Fibroblast of peridontal ligament (primary cell): ENCODE results near the gene KIF25.
A peak's percentile ranks its signal among the peaks of the same experiment; 100 is the strongest.
"Not testable (repeated sequence)": the region's sequence is repeated elsewhere in the genome, so short reads cannot be mapped to it uniquely, and the experiment has no call there.

Source experiments
- DNase-seq: peaks from one replicate; pipeline ENCODE4 v3.0.0-alpha.2; 2010; ENCODE audit errors: extremely low read depth

The KIF25 gene

GRCh38 chr6:167975458-167975857, 22.0 kb upstream of the KIF25 start:
- DNase-seq, result no peak

GRCh38 chr6:167976116-167976657, 21.3 kb upstream of the KIF25 start:
- DNase-seq, result not testable (repeated sequence)

GRCh38 chr6:167976708-167977107, 20.8 kb upstream of the KIF25 start:
- no peak for DNase-seq

- DNase-seq, result no peak
These were observed 19.6 kb upstream of the KIF25 start for GRCh38 chr6:167977717-167978467.

- no peak for DNase-seq
These were observed 18.9 kb upstream of the KIF25 start for GRCh38 chr6:167978607-167979006.

- DNase-seq, result no peak
These were observed 17.9 kb upstream of the KIF25 start for GRCh38 chr6:167979436-167980139.

- no peak for DNase-seq
These were observed 16.4 kb upstream of the KIF25 start for GRCh38 chr6:167980911-167981580.

GRCh38 chr6:167981916-167982462, 15.5 kb upstream of the KIF25 start:
- DNase-seq, result no peak

GRCh38 chr6:167984144-167984719, 13.2 kb upstream of the KIF25 start:
- DNase-seq, result no peak

- no peak for DNase-seq
These were observed 12.4 kb upstream of the KIF25 start for GRCh38 chr6:167984876-167985604.

- DNase-seq, result no peak
These were observed 11.4 kb upstream of the KIF25 start for GRCh38 chr6:167985911-167986595.

GRCh38 chr6:167987396-167988153, 9.9 kb upstream of the KIF25 start:
- no peak for DNase-seq

GRCh38 chr6:167988154-167988495, 9.3 kb upstream of the KIF25 start:
- no peak for DNase-seq

GRCh38 chr6:167988945-167989841, 8.3 kb upstream of the KIF25 start:
- no peak for DNase-seq

- no peak for DNase-seq
These were observed 7.2 kb upstream of the KIF25 start for GRCh38 chr6:167990016-167990945.

GRCh38 chr6:167993169-167993568, 4.3 kb upstream of the KIF25 start:
- peak; percentile 10 for DNase-seq

GRCh38 chr6:167993831-167994230, 3.6 kb upstream of the KIF25 start:
- no peak for DNase-seq

- DNase-seq, result no peak
These were observed 2.2 kb upstream of the KIF25 start for GRCh38 chr6:167995302-167995701.
